ENCODE data around the gene SIK2.

GRCh38 chr11:111601979-111602864 is at the start of gene SIK2:
- TF ChIP-seq RCOR1 (IDR thresholded peaks at IDR 0.05; ENCODE audit: borderline replicate concordance in 1 of 2, low read depth in 2 of 2, low read length in 2 of 2), result no peak; a peak in 1 of 4 replicates
- TF ChIP-seq CTCF (IDR thresholded peaks at IDR 0.05 in 2 of 3, conservative IDR thresholded peaks at IDR 0.05 in 1 of 3; ENCODE audit: insufficient read depth in 2 of 3, low read depth in 1 of 3, low read length in 3 of 3), result peak; percentile 90 to 97 (median 96)
- peak; percentile 71 for TF ChIP-seq GABPA (tag; conservative IDR thresholded peaks at IDR 0.05; ENCODE audit: low read depth)
- TF ChIP-seq RB1 (IDR thresholded peaks at IDR 0.05; ENCODE audit: low read depth), result peak; percentile 99
- TF ChIP-seq PRPF4 (IDR thresholded peaks at IDR 0.05; ENCODE audit: insufficient read depth, low read depth, low read length, poor library complexity, severe bottlenecking), result no peak
- no peak for TF ChIP-seq ZNF76 (CRISPR knock-in tag; IDR thresholded peaks at IDR 0.05; ENCODE audit: borderline replicate concordance)
- TF ChIP-seq JUND (IDR thresholded peaks at IDR 0.05; ENCODE audit: borderline replicate concordance, low read depth, low read length), result peak; percentile 38; the same call in 1 of the 2 replicates
- TF ChIP-seq JUND (tag; IDR thresholded peaks at IDR 0.05; ENCODE audit: borderline replicate concordance, low read depth, low read length), result peak; percentile 45; the same call in 1 of the 3 replicates
- TF ChIP-seq TCF7L2 (IDR thresholded peaks at IDR 0.05; ENCODE audit: low read depth, low read length), result no peak
- no peak for TF ChIP-seq ZNF324 (CRISPR knock-in tag; IDR thresholded peaks at IDR 0.05)
